ENCODE data around the gene UBA52. TPM values are rescaled to one million over a fixed set of nuclear protein-coding genes. Genes with fewer than 3 reads are reported as not detected.

UBA52 gene
- total and polyA plus RNA-seq, 2 of the 13 experiments (the other 11 are each of a cell fraction or from before 2014, with no cell fraction given) = 959 to 1,782 TPM

DNA sequence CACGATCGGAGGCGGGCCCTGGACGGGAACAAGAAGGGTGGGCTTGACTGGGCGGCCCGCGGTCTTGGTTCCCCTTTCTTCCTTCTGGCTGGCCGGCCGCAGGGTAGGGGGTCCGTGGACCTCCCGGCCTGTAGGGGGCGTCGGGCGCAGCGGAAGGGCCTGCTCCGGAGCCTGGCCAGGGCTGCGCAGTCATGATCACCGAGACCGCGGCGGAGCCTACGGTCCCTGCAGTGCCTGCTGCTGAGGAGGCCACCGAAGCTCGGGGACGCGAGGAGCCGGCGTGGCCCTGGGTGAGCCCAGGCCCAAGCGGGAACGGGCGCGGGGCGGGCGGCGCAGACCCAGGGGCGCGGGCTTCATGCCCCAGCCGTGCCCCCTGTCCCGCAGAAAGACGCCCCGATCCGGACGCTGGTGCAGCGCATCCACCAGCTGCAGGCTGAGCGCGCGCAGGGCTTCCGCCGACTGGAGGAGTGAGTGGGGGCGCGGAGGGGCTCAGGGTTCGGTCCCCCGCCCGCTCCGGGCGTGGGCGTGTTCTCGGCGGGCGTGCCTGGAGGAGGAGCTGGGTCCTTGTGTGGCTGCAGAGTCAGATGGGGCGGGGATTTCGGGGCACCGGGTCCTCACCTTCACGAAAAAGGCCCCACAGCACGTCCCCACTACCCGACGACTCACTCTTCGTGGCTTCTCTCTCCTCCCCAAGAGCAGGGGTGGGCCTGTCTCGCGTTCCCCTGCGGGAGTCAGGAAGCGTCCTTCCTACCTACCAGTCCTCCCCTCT is 17.1 kb downstream of the UBA52 start, which contains the start of gene REX1BD (continued):
- TF ChIP-seq, protein P1, sequence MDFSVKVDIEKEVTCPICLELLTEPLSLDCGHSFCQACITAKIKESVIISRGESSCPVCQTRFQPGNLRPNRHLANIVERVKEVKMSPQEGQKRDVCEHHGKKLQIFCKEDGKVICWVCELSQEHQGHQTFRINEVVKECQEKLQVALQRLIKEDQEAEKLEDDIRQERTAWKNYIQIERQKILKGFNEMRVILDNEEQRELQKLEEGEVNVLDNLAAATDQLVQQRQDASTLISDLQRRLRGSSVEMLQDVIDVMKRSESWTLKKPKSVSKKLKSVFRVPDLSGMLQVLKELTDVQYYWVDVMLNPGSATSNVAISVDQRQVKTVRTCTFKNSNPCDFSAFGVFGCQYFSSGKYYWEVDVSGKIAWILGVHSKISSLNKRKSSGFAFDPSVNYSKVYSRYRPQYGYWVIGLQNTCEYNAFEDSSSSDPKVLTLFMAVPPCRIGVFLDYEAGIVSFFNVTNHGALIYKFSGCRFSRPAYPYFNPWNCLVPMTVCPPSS (IDR thresholded peaks at IDR 0.05) = no peak
- TF ChIP-seq SRF (IDR thresholded peaks at IDR 0.05; ENCODE audit: low read depth, low read length) (no peak), ZSCAN12 (CRISPR knock-in tag; IDR thresholded peaks at IDR 0.05) (no peak), MED13 (CRISPR knock-in tag; IDR thresholded peaks at IDR 0.05) (0 out of 2 replicates have a peak, but pooled peaks have one; percentile 16), ELF4 (CRISPR knock-in tag; IDR thresholded peaks at IDR 0.05; ENCODE audit: borderline replicate concordance) (no peak), TGIF2 (CRISPR knock-in tag; IDR thresholded peaks at IDR 0.05) (peak; percentile 64), ZNF605 (CRISPR knock-in tag; IDR thresholded peaks at IDR 0.05) (no peak), DMAP1 (CRISPR knock-in tag; IDR thresholded peaks at IDR 0.05) (peak; percentile 20; the same call in 1 of the 2 replicates), CENPT (CRISPR knock-in tag; IDR thresholded peaks at IDR 0.05; ENCODE audit: low read depth) (no peak), GLI4 (CRISPR knock-in tag; IDR thresholded peaks at IDR 0.05; ENCODE audit: borderline replicate concordance) (no peak), TAF15 (IDR thresholded peaks at IDR 0.05; ENCODE audit: low read depth, low read length, poor library complexity, severe bottlenecking) (no peak), RBAK (CRISPR knock-in tag; IDR thresholded peaks at IDR 0.05) (peak; percentile 6; the same call in 1 of the 2 replicates), BRD4 (CRISPR knock-in tag; IDR thresholded peaks at IDR 0.05) (peak; percentile 91), ZBED4 (CRISPR knock-in tag; IDR thresholded peaks at IDR 0.05; ENCODE audit: borderline replicate concordance) (no peak), TP53 (CRISPR knock-in tag; conservative IDR thresholded peaks at IDR 0.05) (no peak), CERS6 (CRISPR knock-in tag; IDR thresholded peaks at IDR 0.05) (no peak), IRF9 (CRISPR knock-in tag; IDR thresholded peaks at IDR 0.05; ENCODE audit: borderline replicate concordance) (no peak; the same call in 1 of the 2 replicates), ZNF484 (CRISPR knock-in tag; IDR thresholded peaks at IDR 0.05; ENCODE audit: borderline replicate concordance, low read depth) (0 out of 2 replicates have a peak, but pooled peaks have one; percentile 33), HIVEP1 (CRISPR knock-in tag; IDR thresholded peaks at IDR 0.05) (no peak)
- TF ChIP-seq, protein P2, sequence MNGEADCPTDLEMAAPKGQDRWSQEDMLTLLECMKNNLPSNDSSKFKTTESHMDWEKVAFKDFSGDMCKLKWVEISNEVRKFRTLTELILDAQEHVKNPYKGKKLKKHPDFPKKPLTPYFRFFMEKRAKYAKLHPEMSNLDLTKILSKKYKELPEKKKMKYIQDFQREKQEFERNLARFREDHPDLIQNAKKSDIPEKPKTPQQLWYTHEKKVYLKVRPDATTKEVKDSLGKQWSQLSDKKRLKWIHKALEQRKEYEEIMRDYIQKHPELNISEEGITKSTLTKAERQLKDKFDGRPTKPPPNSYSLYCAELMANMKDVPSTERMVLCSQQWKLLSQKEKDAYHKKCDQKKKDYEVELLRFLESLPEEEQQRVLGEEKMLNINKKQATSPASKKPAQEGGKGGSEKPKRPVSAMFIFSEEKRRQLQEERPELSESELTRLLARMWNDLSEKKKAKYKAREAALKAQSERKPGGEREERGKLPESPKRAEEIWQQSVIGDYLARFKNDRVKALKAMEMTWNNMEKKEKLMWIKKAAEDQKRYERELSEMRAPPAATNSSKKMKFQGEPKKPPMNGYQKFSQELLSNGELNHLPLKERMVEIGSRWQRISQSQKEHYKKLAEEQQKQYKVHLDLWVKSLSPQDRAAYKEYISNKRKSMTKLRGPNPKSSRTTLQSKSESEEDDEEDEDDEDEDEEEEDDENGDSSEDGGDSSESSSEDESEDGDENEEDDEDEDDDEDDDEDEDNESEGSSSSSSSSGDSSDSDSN (CRISPR knock-in tag; IDR thresholded peaks at IDR 0.05) = peak; percentile 78
